Thymus (tissue), 11 donors: ENCODE data around the gene NEAT1. TPM values are rescaled to one million over a fixed set of nuclear protein-coding genes. Genes with fewer than 3 reads are reported as not detected.

Experiments used
- DNase-seq, 9 donors: peaks; one replicate each; pipeline ENCODE4 v3.0.0-alpha.2; 2013; ENCODE audit warnings: low spot score in 9 of 9, low read depth in 6 of 9, missing footprints in 1 of 9
- H3K27ac ChIP-seq, 2 donors: one replicate each; pipeline ENCODE4 v1.5.1; 2013; ENCODE audit warnings: control low read depth in 1 of 2, low read depth in 1 of 2, low read length in 1 of 2, mild to moderate bottlenecking in 1 of 2, moderate library complexity in 1 of 2
- H3K27me3 ChIP-seq, 2 donors: one replicate each; pipeline ENCODE4 v1.5.1; 2013; ENCODE audit warnings: low read length in 1 of 2; ENCODE audit not compliant: control insufficient read depth in 2 of 2, insufficient read depth in 1 of 2
- H3K36me3 ChIP-seq, 2 donors: one replicate each; pipeline ENCODE4 v1.5.1; 2013; ENCODE audit warnings: low read length in 1 of 2, mild to moderate bottlenecking in 1 of 2, moderate library complexity in 1 of 2; ENCODE audit not compliant: control insufficient read depth in 2 of 2, insufficient read depth in 2 of 2
- H3K4me1 ChIP-seq, 2 donors: one replicate each; pipeline ENCODE4 v1.5.1; 2013; ENCODE audit warnings: low read length in 2 of 2; ENCODE audit not compliant: control insufficient read depth in 2 of 2, insufficient read depth in 2 of 2
- H3K4me3 ChIP-seq, 2 donors: one replicate each; pipeline ENCODE4 v1.5.1; 2013; ENCODE audit warnings: low read length in 2 of 2, control low read depth in 1 of 2, mild to moderate bottlenecking in 1 of 2
- H3K9me3 ChIP-seq, 2 donors: one replicate each; pipeline ENCODE4 v1.5.1; 2013; ENCODE audit warnings: low read length in 1 of 2, mild to moderate bottlenecking in 1 of 2; ENCODE audit not compliant: control insufficient read depth in 2 of 2, insufficient read depth in 1 of 2
- WGBS: extraction: QIAGEN DNeasy Blood & Tissue Kit; methylation state at CpG from one replicate; pipeline ENCODE4 v1.1.7; 2013; 5-methylcytosine and 5-hydroxymethylcytosine counted together
- polyA plus RNA-seq: library from polyadenylated mRNA; stranded (reverse); fragments of 200-250 nt; gene quantifications from one replicate; pipeline ENCODE4 v1.2.3, GENCODE V29; 2013
- total RNA-seq: library from RNA; stranded (reverse); fragments of 120-200 nt; gene quantifications from one replicate; pipeline ENCODE4 v1.2.4, GENCODE V29; 2013
- donor health status: healthy.

Gene NEAT1
- total and polyA plus RNA-seq, 2 donors, result 9.2 to 3,325 TPM

GRCh38 chr11:65378928-65379638 lies 43.5 kb upstream of the NEAT1 start:
- Histone ChIP-seq H3K27ac (no peak overlapping the region), H3K4me3 (no peak overlapping the region), H3K36me3 (peaks cover 4 to 8% of the 10 kb centered on the region in 2 donors), H3K27me3 (no peaks in the 10 kb centered on the region), H3K4me1 (peaks cover 16 to 33% of the 10 kb centered on the region in 2 donors), H3K9me3 (peaks cover 0 to 1% of the 10 kb centered on the region in 2 donors)
- 97% methylated on average over 14 of the region's 14 CpGs for WGBS
- no peak for DNase-seq

GRCh38 chr11:65379698-65380459 lies 42.7 kb upstream of the NEAT1 start:
- 96% methylated on average over 13 of the region's 13 CpGs for WGBS
- peaks cover 0 to 1% of the 10 kb centered on the region in 2 donors for H3K9me3 ChIP-seq
- H3K36me3 ChIP-seq, result peaks cover 4 to 8% of the 10 kb centered on the region in 2 donors
- H3K4me1 ChIP-seq, result peaks cover 16 to 40% of the 10 kb centered on the region in 2 donors
- no peak overlapping the region for H3K4me3 ChIP-seq
- DNase-seq, result no peak
- no peaks in the 10 kb centered on the region for H3K27me3 ChIP-seq
- no peak overlapping the region for H3K27ac ChIP-seq

- 96% methylated on average over 16 of the region's 16 CpGs for WGBS
- DNase-seq, result no peak
- Histone ChIP-seq H3K36me3 (peaks cover 4 to 8% of the 10 kb centered on the region in 2 donors), H3K4me1 (peaks cover 16 to 48% of the 10 kb centered on the region in 2 donors), H3K27ac (no peak overlapping the region), H3K4me3 (no peak overlapping the region), H3K27me3 (no peaks in the 10 kb centered on the region), H3K9me3 (peaks cover 0 to 1% of the 10 kb centered on the region in 2 donors)
Measured at GRCh38 chr11:65380460-65381119, 42.0 kb upstream of the NEAT1 start.

GRCh38 chr11:65381716-65382032 lies 40.9 kb upstream of the NEAT1 start:
- Histone ChIP-seq H3K36me3 (peaks cover 4 to 8% of the 10 kb centered on the region in 2 donors), H3K27ac (peak overlapping the region; percentile 99), H3K9me3 (no peaks in the 10 kb centered on the region), H3K4me1 (peaks cover 19 to 55% of the 10 kb centered on the region in 2 donors), H3K27me3 (no peaks in the 10 kb centered on the region), H3K4me3 (peak overlapping the region; percentile 52 to 62)
- 6% methylated on average over 6 of the region's 6 CpGs for WGBS
- DNase-seq, result no peak

GRCh38 chr11:65382033-65382803 lies 40.4 kb upstream of the NEAT1 start, which contains the start of gene SLC25A45:
SLC25A45 (minus strand) TSS chr11:65382646; CDS start chr11:65381951, 695 bp downstream.
- WGBS, result under 1% methylated on average over 27 of the region's 27 CpGs
- Histone ChIP-seq H3K27me3 (no peaks in the 10 kb centered on the region), H3K4me3 (peak within 1 kb of the TSS; percentile 52 to 62), H3K36me3 (peaks cover 4 to 8% of the 10 kb centered on the region in 2 donors), H3K9me3 (no peaks in the 10 kb centered on the region), H3K27ac (peak within 1 kb of the TSS; percentile 99), H3K4me1 (peaks cover 21 to 59% of the 10 kb centered on the region in 2 donors)
- peak; percentile 73 to 93 (median 82) for DNase-seq

GRCh38 chr11:65382804-65383368 lies 39.7 kb upstream of the NEAT1 start:
- H3K4me1 ChIP-seq, result peaks cover 25 to 66% of the 10 kb centered on the region in 2 donors
- H3K4me3 ChIP-seq, result peak overlapping the region; percentile 52 to 62
- WGBS, result 26% methylated on average over 12 of the region's 12 CpGs
- H3K9me3 ChIP-seq, result no peaks in the 10 kb centered on the region
- H3K27me3 ChIP-seq, result no peaks in the 10 kb centered on the region
- H3K36me3 ChIP-seq, result peaks cover 4 to 8% of the 10 kb centered on the region in 2 donors
- peak overlapping the region; percentile 99 for H3K27ac ChIP-seq
- no peak for DNase-seq

GRCh38 chr11:65383778-65384177 lies 38.8 kb upstream of the NEAT1 start:
- H3K36me3 ChIP-seq, result peaks cover 6 to 8% of the 10 kb centered on the region in 2 donors
- H3K27me3 ChIP-seq, result no peaks in the 10 kb centered on the region
- no peak for DNase-seq
- H3K27ac ChIP-seq, result peak overlapping the region in 1 of 2 donors; percentile 75
- peaks cover 29 to 75% of the 10 kb centered on the region in 2 donors for H3K4me1 ChIP-seq
- H3K9me3 ChIP-seq, result no peaks in the 10 kb centered on the region
- no peak overlapping the region for H3K4me3 ChIP-seq
- 96% methylated on average over 6 of the region's 6 CpGs for WGBS

GRCh38 chr11:65384301-65384889 lies 38.2 kb upstream of the NEAT1 start:
- H3K36me3 ChIP-seq, result peaks cover 6 to 8% of the 10 kb centered on the region in 2 donors
- no peak overlapping the region for H3K4me3 ChIP-seq
- WGBS, result 87% methylated on average over 8 of the region's 8 CpGs
- H3K27me3 ChIP-seq, result no peaks in the 10 kb centered on the region
- peaks cover 29 to 81% of the 10 kb centered on the region in 2 donors for H3K4me1 ChIP-seq
- H3K27ac ChIP-seq, result peak overlapping the region in 1 of 2 donors; percentile 54
- no peak for DNase-seq
- H3K9me3 ChIP-seq, result no peaks in the 10 kb centered on the region
